SW480 (cell line): Measurements from ENCODE around the gene GPR137C.
A peak's percentile ranks its signal among the peaks of the same experiment; 100 is the strongest.
"Not testable (repeated sequence)": the region's sequence is repeated elsewhere in the genome, so short reads cannot be mapped to it uniquely, and the experiment has no call there.

Experiments used
- DNase-seq: peaks from one replicate; pipeline ENCODE4 v3.0.0-alpha.2; 2016; ENCODE audit warnings: low spot score

Gene GPR137C

DNA sequence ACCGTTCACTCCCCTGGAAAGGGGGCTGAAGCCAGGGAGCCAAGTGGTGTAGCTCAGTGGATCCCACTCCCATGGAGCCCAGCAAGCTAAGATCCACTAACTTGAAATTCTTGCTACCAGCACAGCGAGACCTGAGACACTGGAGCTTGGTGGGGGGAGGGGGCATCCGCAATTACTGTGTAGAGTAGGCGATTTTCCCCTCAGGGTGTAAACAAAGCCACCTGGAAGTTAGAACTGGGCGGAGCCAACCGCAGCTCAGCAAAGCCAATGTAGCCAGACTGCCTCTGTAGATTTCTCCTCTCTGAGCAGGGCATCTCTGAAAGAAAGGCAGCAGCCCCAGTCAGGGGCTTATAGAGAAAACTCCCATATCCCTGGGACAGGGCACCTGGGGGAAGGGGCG lies 15.8 kb downstream of the GPR137C start:
- DNase-seq: not testable (repeated sequence)

DNA sequence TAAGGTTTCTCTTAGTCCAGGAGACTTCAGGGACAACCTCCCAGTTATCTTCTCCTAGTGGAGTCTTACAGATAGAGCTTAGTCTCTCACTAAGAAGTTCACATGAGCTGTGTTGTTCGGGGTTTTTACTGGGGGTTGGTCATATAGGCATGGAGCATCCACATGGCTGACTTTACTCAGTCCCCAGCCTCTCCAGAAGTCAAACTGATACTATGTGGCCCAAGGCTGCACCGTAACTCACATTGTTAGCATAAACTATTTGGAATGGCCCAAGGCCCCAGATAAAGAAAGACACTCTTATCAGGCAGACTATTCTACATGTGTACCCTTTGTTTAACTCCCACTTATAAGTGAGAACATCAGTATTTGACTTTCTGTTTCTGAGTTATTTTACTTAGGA lies 23.2 kb downstream of the GPR137C start:
- no peak for DNase-seq

DNA sequence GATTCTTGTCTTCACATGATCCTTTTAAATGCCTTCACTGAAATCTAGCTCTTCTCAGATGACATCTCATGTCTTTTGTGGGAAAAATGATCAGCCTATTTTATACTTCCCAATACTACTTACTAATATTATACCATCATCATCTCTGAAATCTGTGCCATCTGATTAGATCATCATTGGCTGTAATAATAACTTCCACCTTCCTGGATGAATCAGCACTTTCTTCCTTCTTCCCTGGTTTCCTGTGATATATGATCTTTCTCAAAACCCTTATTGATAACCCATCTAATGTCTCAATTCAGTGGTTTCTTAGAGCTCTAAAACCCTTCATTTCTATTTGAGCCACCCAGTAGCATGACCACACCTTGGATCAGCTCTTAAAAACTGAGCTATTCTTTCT lies 30.9 kb downstream of the GPR137C start:
- no peak for DNase-seq

DNA sequence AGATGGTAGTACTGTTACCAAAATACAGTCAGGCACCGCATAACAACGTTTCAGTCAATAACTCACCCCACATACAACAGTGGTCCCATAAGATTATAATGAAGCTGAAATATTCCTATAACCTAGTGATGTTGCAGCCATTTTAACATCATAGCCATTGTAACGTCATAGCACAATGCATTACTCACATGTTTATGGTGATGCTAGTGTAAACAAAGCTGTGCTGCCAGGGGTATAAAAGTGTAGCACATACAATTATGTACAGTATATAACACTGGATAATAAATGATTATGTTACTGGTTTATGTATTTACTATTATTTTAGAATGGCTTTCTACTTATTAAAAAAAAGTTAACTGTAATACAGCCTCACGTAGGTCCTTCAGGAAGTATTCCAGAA lies 37.0 kb downstream of the GPR137C start:
- no peak for DNase-seq

DNA sequence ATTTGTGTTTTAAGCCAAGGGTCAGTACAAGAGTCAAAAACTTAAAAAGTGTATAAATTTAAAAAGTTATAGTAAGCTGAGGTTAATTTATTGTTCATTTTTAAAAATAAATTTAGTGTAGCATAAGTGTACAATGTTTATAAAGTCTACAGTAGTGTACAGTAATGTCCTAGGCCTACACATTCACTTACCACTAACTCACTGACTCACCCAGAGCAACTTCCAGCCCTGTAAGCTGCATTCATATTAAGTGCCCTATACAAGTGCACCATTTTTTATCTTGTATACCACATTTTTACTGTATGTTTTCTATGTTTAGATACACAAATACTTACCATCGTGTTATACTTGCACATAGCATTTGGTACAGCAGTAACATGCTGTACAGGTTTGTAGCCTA lies 37.7 kb downstream of the GPR137C start:
- no peak for DNase-seq

DNA sequence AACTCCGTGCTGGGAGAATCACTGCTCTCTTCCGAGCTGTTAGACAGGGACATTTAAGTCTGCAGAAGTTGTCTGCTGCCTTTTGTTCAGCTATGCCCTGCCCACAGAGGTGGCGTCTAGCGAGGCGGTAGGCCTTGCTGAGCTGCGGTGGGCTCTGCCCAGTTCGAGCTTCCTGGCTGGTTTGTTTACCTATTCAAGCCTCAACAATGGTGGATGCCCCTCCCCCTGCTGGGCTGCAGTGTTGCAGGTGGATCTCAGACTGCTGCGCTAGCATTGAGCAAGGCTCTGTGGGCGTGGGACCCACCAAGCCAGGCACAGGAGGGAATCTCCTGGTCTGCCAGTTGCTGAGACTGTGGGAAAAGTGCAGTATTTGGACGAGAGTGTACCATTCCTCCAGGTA lies 43.7 kb downstream of the GPR137C start:
- DNase-seq: no peak

DNA sequence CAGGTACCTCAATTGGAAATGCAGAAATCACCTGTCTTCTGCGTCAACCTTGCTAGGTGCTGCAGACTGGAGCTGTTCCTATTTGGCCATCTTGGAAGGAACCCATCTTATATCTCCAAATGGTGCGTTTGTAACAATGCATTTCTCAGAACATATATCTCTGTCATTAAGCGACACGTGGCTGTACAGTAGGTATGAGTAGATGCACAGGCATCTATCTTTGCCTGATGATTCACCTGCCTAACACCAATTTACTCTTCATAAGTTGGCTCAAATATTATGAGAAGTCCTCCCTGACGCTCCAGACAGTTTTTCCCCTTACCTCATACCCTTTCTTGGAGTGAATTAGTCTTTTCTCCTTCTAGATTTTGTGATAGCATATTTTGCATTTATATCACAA lies 44.2 kb downstream of the GPR137C start:
- no peak for DNase-seq

DNA sequence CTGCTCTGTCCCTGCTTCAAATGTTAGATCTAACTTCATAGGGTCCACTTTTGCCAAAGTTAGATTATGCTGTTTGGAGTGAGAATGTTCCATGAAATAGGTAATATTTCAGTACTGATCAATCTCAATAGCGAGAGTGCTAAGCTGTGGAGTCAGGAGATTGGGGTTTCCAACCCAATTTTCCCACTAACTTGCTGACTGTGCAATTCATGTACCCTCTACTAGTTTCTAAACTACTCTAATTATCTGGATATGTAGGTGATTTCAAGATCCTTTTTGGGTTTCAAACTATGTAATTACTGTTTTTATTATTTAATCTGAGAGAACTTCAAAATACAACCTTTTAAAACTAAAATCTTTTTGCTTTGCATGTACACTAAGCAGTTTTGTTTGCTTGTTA lies 45.9 kb downstream of the GPR137C start:
- DNase-seq: no peak

DNA sequence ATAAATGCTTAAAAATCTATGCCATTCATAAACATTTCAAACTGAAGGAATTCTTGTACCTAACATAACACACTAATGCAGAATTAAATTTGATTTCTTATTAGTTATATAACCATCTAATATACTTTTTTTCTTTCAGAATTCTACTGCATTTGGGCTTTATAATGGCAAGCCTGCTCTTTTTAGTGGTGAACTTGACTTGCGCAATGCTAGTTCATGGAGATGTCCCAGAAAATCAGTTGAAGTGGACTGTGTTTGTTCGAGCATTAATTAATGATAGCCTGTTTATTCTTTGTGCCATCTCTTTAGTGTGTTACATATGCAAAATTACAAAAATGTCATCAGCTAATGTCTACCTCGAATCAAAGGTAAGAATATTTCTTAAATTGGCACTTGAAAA lies 47.3 kb downstream of the GPR137C start:
- DNase-seq: no peak

DNA sequence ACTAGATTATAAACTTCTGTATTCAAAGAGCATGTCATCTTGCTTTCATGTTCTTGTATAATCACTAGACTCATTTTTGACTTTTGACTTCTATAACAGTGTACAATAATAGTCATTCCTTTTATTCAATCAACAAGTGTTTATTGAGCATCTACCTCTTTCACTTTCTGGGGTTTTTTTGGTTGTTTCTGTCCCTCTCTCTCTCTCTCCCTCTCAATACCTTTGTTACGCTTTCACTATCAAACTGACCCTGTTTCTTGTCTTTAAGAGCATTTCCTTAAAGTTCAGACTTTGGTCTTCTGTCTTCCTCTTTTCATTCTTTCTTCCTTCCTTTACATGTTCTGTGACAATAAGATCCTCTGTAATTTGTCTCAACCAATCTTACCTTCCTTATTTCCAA lies 49.5 kb downstream of the GPR137C start:
- DNase-seq: no peak

DNA sequence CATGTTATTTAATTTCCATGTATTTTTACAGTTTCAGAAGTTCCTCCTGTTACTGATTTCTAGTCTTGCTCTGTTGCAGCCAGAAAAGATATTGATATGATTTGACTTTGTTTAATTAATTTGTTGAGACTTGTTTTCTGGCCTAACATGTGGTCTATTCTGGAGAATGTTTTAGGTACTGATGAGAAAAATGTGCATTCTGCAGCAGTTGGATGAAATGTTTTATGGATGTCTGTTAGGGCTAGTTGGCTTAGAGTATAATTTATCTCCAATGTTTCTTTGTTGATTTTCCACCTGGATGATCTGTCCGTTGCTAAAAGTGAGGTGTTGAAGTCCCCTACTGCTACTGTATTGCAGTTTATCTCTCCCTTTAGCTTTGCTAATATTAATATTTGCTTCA lies 54.4 kb downstream of the GPR137C start:
- no peak for DNase-seq

DNA sequence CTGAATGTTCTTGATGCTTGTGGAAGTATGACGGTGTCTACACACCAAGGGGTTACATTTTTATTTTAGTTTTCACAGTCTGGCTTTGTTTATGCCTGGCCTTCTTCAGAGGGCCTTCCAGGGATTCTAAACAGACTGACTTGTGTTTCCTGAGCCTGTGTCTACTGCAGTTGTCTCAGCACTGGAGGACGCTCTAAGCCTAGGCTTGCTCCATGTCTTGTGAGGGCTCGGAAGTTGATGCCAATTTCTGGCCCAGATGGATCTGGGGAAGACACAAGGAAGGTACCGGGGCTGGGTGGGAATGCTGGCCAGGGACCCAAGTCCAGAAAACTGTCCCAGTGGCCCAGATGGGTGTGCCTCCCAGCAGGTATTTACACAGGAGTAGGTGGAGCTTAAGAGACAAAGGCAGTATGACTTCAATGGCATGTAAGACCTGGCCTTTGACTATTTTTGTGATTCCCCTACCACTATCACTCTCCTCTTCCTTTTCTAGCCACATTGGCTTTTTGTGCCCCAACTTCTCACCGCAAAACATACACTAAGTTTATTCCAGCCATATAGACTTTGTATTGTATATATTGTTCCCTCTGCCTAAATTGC lies 56.9 kb downstream of the GPR137C start:
- DNase-seq: no peak

DNA sequence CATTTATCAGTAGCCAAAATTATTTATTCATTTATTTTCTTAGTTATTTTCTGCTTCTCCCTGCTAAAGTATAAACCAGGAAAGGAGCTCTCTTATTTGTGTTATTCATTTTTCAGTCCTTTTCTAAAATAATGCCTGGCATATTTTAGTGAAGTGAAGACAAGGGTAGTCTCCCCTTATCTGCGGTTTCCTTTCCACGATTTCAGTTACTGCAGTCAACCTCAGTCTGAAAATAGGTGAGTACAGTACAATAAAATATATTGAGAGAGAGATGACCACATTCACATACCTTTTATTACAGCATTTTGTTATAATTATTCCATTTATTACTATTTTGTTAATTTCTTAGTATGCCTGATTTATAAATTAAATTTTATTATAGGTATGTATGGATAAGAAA lies 57.6 kb downstream of the GPR137C start:
- no peak for DNase-seq

DNA sequence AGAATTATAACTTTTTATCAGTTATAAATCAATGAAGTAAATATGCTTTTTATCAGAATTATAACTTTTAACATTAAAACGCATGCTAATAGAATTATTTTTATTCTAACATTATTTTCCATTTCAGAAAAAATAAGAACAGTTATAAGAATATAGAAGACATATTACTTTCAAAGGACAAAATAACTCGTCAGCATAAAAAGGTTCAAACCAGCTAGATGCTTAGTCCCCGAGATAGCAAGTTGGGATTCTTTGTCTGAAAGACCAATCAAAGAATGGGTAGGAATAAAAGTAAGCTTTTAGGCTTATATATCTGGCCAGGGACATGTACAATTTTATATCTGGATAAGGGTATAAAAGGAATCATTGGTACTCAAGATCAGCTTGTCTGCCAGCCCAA lies 66.0 kb downstream of the GPR137C start:
- no peak for DNase-seq

DNA sequence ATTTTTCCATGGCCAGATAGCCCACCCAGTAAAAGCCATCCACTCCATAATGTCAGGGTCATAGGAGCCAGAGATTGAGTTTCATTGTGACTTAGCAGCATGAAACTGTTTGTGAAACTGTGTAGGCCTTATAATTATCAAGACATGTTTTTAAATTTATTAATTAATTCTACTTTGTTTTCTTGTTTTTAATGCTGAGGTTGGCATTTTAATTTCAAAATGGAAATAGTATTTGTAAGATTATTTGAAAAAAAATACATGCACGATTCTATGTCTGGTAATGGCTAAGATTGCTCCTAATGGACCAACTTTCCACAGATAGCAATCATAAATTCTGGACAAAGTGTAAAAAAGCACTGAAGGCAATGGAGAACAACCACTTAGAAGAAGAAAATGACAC lies 67.1 kb downstream of the GPR137C start:
- DNase-seq: no peak

DNA sequence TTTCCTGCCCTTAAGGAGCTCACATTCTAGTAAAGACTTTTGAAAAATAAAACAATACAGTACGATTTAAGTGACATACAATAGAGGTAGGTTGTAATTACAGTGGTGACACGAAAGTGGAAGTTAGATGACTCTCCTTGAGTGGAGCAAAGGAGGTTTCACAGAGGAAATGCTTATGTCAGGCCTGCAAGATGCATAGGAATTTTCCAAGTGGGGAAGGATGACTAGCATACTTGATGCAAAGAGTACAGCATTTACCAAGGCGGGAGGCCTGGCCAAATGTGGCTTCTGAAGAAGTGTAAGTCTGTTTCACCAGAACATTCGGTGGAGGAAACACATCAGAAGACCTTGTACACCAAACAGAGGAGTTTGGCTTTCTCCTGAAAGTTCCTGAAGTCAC lies 87.5 kb downstream of the GPR137C start:
- no peak for DNase-seq

DNA sequence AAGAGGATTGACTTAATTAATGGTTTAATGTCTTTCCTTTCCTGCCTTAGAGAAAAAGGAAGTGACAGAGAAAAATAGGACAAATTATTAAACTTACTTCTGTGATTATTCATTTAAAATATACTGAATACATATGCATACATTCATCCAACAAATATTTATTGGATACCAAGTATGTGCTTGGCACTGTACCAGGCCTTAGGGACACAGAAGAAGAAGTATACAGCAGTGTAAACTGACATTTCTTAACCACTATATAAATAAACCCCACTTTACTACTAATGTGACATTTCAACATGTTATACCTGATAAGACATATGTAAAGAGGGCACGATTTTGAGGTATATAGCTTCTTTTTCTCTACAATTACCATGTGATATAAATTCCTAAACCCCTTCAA lies 89.1 kb downstream of the GPR137C start:
- DNase-seq: no peak

DNA sequence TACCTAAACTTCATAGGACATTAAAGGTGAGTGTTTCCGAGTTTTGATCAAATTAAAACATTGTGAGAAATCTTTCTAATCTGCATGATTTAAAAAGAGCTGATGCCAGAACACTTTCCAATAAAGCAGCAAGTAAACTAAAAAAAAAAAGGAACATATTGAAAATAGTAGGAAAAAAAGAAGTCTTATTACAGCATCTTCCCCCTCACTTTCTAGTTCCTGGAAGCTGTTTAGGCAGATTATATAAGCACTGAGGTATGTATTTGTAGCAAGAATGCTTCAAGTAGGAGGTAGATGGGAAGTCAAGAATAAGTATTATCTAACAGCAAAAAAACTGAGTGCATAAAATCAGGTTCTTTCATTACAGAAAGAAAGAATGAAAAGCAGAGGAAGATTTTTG lies 96.9 kb downstream of the GPR137C start:
- no peak for DNase-seq

DNA sequence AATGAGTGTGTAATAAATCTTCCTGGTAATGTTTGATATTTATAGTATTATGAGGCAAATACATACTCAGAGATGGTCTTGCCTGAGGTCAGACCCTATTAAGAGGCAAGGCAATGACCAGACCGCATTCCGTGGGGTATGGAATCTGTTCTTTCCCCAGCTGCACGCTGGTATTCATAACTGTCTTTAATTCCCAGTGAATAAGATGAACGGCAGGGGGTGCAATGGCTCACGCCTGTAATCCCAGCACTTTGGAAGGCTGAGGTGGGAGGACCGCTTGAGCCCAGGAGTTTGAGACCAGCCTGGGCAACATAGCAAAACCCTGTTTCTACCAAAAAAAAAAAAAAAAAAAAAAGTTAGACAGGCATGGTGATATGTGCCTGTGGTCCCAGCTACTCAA lies 98.1 kb downstream of the GPR137C start:
- DNase-seq: no peak

DNA sequence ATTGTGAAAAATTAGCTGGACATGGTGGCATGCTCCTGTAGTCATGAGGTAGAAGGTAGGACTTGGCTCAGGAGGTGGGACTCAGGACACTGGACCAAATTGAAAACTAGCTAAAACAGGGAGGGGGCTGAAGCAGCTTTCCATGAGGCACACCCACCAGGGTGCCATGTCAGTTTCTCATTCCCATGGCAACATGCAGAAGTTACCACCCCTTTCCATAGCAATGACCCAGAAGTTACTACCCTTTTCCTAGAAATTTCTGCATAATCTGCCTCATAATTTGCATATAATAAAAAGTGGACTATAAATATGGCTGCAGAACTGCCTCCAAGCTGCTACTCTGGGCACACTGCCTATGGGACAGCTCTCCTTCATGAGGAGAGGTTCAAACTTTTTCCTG lies 104.3 kb downstream of the GPR137C start:
- no peak for DNase-seq

DNA sequence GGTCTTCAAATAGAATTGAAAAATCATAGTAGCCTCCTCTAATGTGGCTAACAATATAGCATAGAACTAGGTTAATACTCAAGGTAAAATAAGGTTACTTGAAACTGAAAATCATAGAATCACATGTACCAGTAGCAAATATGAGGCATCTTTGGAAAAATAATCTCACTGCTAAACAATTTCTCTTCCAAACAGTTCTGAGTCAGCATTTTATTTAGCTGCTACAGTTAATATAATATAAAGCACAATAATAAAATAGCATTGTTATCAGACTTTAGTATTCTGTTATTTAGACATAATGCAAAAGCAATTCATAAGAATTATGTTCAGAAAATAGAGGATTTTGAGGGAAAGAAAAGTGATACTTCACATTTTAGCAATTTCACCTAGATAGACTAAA lies 107.7 kb downstream of the GPR137C start:
- DNase-seq: no peak

DNA sequence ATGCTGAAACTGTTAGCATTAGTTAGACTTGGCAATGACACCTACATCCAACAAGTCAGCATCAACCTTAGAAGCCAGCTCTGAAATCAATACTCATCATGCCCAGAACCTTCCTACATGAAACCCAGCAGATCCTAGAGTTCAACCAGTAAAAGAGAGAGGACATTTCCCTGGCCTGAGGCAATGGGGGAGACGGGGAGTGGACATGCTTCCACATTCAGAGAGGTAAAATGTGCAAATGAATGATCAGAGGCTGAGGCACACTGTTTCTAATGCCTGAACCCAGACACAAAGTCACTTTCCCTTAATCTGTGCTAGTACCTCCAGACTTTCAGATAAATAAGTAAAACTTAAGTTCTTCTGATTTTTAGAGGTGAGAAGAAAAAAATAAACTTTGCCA lies 108.2 kb downstream of the GPR137C start:
- DNase-seq: no peak

DNA sequence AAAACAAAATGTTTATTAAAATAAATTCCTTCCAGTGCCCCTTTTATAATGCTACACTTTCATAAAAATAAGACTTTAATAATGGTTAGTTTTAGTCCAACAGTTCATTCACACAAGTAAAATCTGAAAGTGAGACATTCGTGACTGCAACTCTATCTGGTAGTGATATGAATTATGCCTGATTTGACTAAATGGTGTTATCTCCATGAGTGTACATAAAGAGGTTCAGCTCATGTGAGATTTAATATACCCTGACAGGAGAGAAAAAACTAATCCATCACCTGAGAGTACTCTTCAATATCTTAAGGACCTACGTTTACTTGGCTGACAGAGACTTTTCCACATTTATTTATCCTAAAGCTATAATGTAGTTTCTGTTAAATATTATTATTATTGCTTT lies 108.7 kb downstream of the GPR137C start:
- DNase-seq: no peak

DNA sequence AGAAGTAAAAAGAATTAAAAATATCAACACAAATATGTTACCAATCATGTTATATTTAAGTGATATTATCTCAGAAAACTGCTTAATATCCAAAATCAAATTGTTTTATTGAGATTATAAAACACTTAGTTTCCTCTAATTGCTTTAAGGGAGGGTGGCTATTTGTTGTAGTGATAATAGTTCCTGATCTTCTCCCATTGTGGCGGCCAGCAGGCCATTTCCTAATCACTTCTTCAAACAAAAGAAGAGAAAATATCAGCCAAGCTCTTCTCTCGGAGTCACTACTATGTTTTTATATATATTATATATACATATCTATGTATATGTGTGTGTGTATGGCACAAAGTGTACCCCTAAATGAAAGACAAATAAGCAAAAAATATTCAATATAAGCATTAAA lies 111.2 kb downstream of the GPR137C start:
- no peak for DNase-seq

DNA sequence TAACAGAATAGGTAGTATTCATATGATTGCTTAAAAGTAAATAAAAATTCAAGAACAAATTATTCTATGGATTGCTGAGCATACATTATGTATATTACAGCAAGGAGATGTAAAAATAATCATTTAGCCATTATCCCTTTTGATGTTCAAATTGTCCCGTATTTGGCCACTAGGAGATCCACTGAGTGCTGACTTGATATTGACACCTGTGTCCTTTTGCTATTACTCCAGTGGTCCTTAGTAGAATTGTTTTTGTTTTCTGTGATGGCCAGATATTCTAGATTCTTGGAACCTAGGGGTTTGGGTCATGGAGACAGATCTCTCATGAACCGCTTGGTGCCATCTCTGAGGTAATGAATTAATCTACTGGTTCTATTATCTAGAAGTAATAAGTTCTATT lies 126.0 kb downstream of the GPR137C start:
- DNase-seq: peak; percentile 34
